ENCODE results near the gene PRKG1.

The PRKG1 gene

GRCh38 chr10:51711519-51711891 is 637.2 kb downstream of the PRKG1 start:
- no peak overlapping the region for H3K27ac ChIP-seq
- DNase-seq, result no peak

GRCh38 chr10:51716981-51717380 is 642.7 kb downstream of the PRKG1 start:
- H3K27me3 ChIP-seq (ENCODE audit: insufficient read depth, low read depth, severe bottlenecking), result no peaks in the 10 kb centered on the region
- no peaks in the 10 kb centered on the region for H3K36me3 ChIP-seq
- H3K9me3 ChIP-seq (ENCODE audit: severe bottlenecking), result no peaks in the 10 kb centered on the region
- no peak for TF ChIP-seq CTCF (IDR thresholded peaks at IDR 0.05; ENCODE audit: low read depth, low read length)
- H3K4me3 ChIP-seq (ENCODE audit: low read depth, low read length), result no peak overlapping the region
- DNase-seq, result no peak
- H3K27ac ChIP-seq, result no peak overlapping the region

More at GRCh38 chr10:51711519-51711891, 637.2 kb downstream of the PRKG1 start:
- Histone ChIP-seq H3K9me3 (ENCODE audit: severe bottlenecking) (no peaks in the 10 kb centered on the region), H3K27me3 (ENCODE audit: insufficient read depth, low read depth, severe bottlenecking) (no peaks in the 10 kb centered on the region), H3K36me3 (no peaks in the 10 kb centered on the region), H3K4me3 (ENCODE audit: low read depth, low read length) (no peak overlapping the region)
- no peak for TF ChIP-seq CTCF (IDR thresholded peaks at IDR 0.05; ENCODE audit: low read depth, low read length)

GRCh38 chr10:51718804-51719291 is 644.6 kb downstream of the PRKG1 start:
- Histone ChIP-seq H3K27ac (no peak overlapping the region), H3K4me3 (ENCODE audit: low read depth, low read length) (no peak overlapping the region), H3K9me3 (ENCODE audit: severe bottlenecking) (no peaks in the 10 kb centered on the region), H3K36me3 (no peaks in the 10 kb centered on the region), H3K27me3 (ENCODE audit: insufficient read depth, low read depth, severe bottlenecking) (no peaks in the 10 kb centered on the region)
- TF ChIP-seq CTCF (IDR thresholded peaks at IDR 0.05; ENCODE audit: low read depth, low read length), result no peak
- no peak for DNase-seq

DNA sequence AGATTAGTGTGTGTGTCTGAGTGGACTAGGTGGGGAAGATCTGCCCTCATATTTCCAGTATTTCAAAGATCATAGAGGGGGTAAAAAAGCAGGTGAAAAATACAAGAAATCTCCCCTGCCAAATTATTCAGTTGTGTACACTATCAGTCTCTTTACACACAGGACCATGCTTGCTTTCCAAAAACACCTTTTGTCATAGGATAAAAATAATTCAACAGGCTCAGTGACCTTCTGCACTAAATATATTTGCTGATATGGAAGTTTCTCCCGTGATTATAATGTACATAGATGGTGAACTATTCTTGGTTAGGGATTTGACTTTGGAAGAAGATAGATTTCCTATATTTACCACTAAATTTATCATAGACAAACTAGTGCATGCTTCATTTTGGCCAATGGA is 649.8 kb downstream of the PRKG1 start:
- Histone ChIP-seq H3K27ac (no peak overlapping the region), H3K4me3 (ENCODE audit: low read depth, low read length) (no peak overlapping the region), H3K9me3 (ENCODE audit: severe bottlenecking) (no peaks in the 10 kb centered on the region), H3K27me3 (ENCODE audit: insufficient read depth, low read depth, severe bottlenecking) (no peaks in the 10 kb centered on the region), H3K36me3 (no peaks in the 10 kb centered on the region)
- no peak for TF ChIP-seq CTCF (IDR thresholded peaks at IDR 0.05; ENCODE audit: low read depth, low read length)
- DNase-seq, result no peak

GRCh38 chr10:51729822-51730555 is 655.7 kb downstream of the PRKG1 start:
- DNase-seq, result no peak
- H3K27ac ChIP-seq, result no peak overlapping the region
- H3K36me3 ChIP-seq, result no peaks in the 10 kb centered on the region
- no peaks in the 10 kb centered on the region for H3K9me3 ChIP-seq (ENCODE audit: severe bottlenecking)
- no peak for TF ChIP-seq CTCF (IDR thresholded peaks at IDR 0.05; ENCODE audit: low read depth, low read length)
- no peak overlapping the region for H3K4me3 ChIP-seq (ENCODE audit: low read depth, low read length)
- no peaks in the 10 kb centered on the region for H3K27me3 ChIP-seq (ENCODE audit: insufficient read depth, low read depth, severe bottlenecking)

DNA sequence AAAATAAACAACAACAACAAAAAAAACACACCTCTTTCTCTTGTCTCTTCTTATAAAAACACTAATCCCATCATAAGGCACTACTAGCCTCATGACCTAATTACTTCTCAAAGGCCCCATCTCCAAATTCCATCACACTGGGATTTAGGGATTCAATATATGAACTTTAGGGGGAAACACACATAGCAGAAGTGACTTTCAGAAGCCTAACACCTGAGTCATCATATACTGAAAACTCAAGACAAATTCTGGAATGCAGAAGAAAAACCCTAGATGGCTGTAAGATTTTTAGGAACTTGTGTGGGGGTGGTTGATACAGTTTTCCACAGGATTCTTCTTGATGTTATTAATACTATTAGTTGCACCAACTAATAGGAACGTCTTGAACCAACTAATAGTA is 658.8 kb downstream of the PRKG1 start:
- Histone ChIP-seq H3K27ac (no peak overlapping the region), H3K36me3 (no peaks in the 10 kb centered on the region), H3K4me3 (ENCODE audit: low read depth, low read length) (no peak overlapping the region), H3K27me3 (ENCODE audit: insufficient read depth, low read depth, severe bottlenecking) (no peaks in the 10 kb centered on the region), H3K9me3 (ENCODE audit: severe bottlenecking) (no peaks in the 10 kb centered on the region)
- no peak for DNase-seq
- no peak for TF ChIP-seq CTCF (IDR thresholded peaks at IDR 0.05; ENCODE audit: low read depth, low read length)

Data from WERI-Rb-1 (cell line).